ENCODE results near the gene CORO2B. TPM values are rescaled to one million over a fixed set of nuclear protein-coding genes. Genes with fewer than 3 reads are reported as not detected.

Gene CORO2B
- total and polyA plus RNA-seq, 9 of the 15 experiments (the other 6 are each of a cell fraction or from before 2014, with no cell fraction given): not detected

DNA sequence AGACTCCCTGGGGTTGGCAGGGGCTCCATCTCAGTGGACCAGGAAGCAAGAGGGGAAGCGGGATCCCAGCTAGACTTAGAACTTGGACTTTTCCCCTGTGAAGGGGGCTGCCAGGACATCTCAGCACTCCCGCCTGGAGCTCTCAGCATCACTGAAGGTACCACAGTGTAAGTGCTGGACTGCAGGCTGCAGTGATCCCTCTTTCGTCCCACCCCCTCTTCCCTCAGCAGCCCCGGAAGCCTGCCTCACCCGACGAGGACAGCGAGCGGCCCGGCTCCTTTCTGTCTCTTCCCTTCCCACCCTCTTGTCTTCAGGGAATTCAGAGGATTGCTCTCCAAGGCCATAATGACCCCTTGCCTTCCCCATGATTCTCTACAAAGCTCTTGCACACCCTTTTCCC, 147.5 kb downstream of the CORO2B start:
- no peak overlapping the region for H3K27ac ChIP-seq (ENCODE audit: extremely low read depth, low read depth, low read length)
- H3K79me2 ChIP-seq (ENCODE audit: control insufficient read depth, insufficient read depth, low read length): no peaks in the 10 kb centered on the region
- DNase-seq (ENCODE audit: extremely low read depth in 1 of 4, low spot score in 3 of 4): no peak
- H3K27me3 ChIP-seq (ENCODE audit: control insufficient read depth in 2 of 2, insufficient read depth in 2 of 2, low read length in 2 of 2): peaks cover 36 to 54% of the 10 kb centered on the region in 2 experiments; a peak in 4 of 5 replicates
- no peak overlapping the region for H3K4me3 ChIP-seq
- in situ Hi-C loops (cut with MboI) (no loop called here), intact Hi-C loops (cut with micrococcal nuclease) (no loop called here)
- H3K9me1 ChIP-seq (ENCODE audit: control insufficient read depth, insufficient read depth, low read length): no peaks in the 10 kb centered on the region
- H3K4me2 ChIP-seq (ENCODE audit: insufficient read depth, low read length): no peak overlapping the region
- POLR2A ChIA-PET: no interaction called here
- H4K20me1 ChIP-seq (replicated peaks; ENCODE audit: control insufficient read depth, insufficient read depth, low read length): peaks cover 5% of the 10 kb centered on the region
- H3K36me3 ChIP-seq (ENCODE audit: control insufficient read depth, insufficient read depth, low read length): no peaks in the 10 kb centered on the region
- CTCF ChIA-PET (ENCODE audit: low intra/inter-chr PET ratio): no interaction called here
- no TSS peak for BruUV-seq (replicated peaks)
- TF ChIP-seq, protein P1, sequence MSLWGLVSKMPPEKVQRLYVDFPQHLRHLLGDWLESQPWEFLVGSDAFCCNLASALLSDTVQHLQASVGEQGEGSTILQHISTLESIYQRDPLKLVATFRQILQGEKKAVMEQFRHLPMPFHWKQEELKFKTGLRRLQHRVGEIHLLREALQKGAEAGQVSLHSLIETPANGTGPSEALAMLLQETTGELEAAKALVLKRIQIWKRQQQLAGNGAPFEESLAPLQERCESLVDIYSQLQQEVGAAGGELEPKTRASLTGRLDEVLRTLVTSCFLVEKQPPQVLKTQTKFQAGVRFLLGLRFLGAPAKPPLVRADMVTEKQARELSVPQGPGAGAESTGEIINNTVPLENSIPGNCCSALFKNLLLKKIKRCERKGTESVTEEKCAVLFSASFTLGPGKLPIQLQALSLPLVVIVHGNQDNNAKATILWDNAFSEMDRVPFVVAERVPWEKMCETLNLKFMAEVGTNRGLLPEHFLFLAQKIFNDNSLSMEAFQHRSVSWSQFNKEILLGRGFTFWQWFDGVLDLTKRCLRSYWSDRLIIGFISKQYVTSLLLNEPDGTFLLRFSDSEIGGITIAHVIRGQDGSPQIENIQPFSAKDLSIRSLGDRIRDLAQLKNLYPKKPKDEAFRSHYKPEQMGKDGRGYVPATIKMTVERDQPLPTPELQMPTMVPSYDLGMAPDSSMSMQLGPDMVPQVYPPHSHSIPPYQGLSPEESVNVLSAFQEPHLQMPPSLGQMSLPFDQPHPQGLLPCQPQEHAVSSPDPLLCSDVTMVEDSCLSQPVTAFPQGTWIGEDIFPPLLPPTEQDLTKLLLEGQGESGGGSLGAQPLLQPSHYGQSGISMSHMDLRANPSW (CRISPR knock-in tag; IDR thresholded peaks at IDR 0.05): no peak
- no peak for TF ChIP-seq ZNF121 (CRISPR knock-in tag; conservative IDR thresholded peaks at IDR 0.05)
- no peak for TF ChIP-seq OTX1 (CRISPR knock-in tag; IDR thresholded peaks at IDR 0.05)
- TF ChIP-seq SIN3B (IDR thresholded peaks at IDR 0.05; ENCODE audit: low read depth): no peak
- TF ChIP-seq, protein P2, sequence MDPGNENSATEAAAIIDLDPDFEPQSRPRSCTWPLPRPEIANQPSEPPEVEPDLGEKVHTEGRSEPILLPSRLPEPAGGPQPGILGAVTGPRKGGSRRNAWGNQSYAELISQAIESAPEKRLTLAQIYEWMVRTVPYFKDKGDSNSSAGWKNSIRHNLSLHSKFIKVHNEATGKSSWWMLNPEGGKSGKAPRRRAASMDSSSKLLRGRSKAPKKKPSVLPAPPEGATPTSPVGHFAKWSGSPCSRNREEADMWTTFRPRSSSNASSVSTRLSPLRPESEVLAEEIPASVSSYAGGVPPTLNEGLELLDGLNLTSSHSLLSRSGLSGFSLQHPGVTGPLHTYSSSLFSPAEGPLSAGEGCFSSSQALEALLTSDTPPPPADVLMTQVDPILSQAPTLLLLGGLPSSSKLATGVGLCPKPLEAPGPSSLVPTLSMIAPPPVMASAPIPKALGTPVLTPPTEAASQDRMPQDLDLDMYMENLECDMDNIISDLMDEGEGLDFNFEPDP (CRISPR knock-in tag; IDR thresholded peaks at IDR 0.05): no peak
- no peak for TF ChIP-seq STAT5A (IDR thresholded peaks at IDR 0.05; ENCODE audit: borderline replicate concordance, low read length)
- H2AFZ ChIP-seq (ENCODE audit: low read depth, low read length): no peak overlapping the region
- WGBS (ENCODE audit: insufficient coverage, low coverage, missing lambda C conversion rate): under 1% methylated on average over 9 of the region's 9 CpGs
- no peak overlapping the region for H3K9ac ChIP-seq (ENCODE audit: insufficient read depth in 1 of 2, low read depth in 2 of 2, low read length in 2 of 2)
- H3K9me3 ChIP-seq (replicated peaks; ENCODE audit: control insufficient read depth, insufficient read depth, low read depth, low read length): no peaks in the 10 kb centered on the region
- no peak for ATAC-seq
- H3K4me1 ChIP-seq (replicated peaks in 1 of 2; ENCODE audit: control insufficient read depth in 2 of 2, insufficient read depth in 2 of 2, low read length in 2 of 2): peaks cover 0 to 4% of the 10 kb centered on the region in 2 experiments; a peak in 2 of 5 replicates
- FAIRE-seq: no peak

All from K562 (cell line).